ENCODE data around the gene IRF2. TPM values are rescaled to one million over a fixed set of nuclear protein-coding genes. Genes with fewer than 3 reads are reported as not detected.

Gene IRF2
- total and polyA plus RNA-seq, 2 donors (not counting 1 experiment from before 2014, with no cell fraction given), result 67.8 to 68.2 TPM

DNA sequence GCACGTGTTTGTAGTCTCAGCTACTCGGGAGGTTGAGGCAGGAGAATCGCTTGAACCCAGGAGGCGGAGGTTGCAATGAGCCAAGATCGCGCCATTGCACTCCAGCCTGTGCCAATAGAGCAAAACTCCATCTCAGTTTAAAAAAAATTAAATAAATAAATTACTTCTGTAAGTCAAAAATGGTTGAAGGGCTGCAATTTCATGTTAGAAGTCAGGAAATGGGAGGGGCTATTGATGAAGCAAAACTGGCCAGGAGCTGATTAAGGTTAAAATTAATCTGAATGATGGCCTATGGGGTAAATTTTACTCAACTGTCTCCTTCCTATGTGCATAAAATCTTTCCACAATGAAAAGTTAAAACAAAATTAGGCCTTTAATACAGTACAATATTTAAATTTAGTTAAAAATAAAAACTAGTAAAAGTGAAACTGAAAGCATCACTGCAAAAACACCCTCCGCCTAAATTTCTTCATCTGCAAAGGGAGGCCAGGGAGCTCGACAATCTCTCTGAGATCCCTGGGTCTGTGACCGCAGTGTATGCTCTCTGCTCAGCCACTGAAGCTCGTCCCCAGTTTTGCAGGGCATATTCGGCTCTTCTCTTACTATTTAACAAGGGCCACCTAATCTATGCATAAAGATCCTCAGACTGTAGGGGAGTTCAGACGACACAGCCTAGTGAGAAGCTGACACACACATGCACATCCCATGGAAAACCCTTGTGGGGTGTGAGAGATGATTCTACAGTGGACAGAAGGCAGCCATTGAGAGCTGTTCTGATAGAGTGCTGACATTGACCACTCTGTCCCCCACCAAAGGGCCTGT is 57.2 kb downstream of the IRF2 start:
- Histone ChIP-seq H3K79me2 (ENCODE audit: control insufficient read depth, insufficient read depth, low read length) (peaks cover 78% of the 10 kb centered on the region), H4K20me1 (ENCODE audit: control insufficient read depth, insufficient read depth, low read length, poor library complexity, severe bottlenecking) (peaks cover 13% of the 10 kb centered on the region), H3K27me3 (replicated peaks in 1 of 4; ENCODE audit: control extremely low read depth in 1 of 4, control insufficient read depth in 3 of 4, insufficient read depth in 4 of 4, low read length in 3 of 4) (no peaks in the 10 kb centered on the region), H3K4me1 (ENCODE audit: control insufficient read depth in 2 of 2, insufficient read depth in 2 of 2, low read length in 2 of 2) (peaks cover 43 to 56% of the 10 kb centered on the region in 2 donors), H3K36me3 (replicated peaks in 1 of 2; ENCODE audit: control extremely low read depth in 1 of 2, control insufficient read depth in 1 of 2, extremely low read depth in 1 of 2, insufficient read depth in 2 of 2, low read length in 1 of 2) (peaks cover 11 to 61% of the 10 kb centered on the region in 2 experiments), H3K27ac (ENCODE audit: low read length in 2 of 2) (peak overlapping the region; percentile 79 to 84), H3K4me3 (ENCODE audit: control extremely low read depth in 1 of 5, extremely low read depth in 1 of 5, insufficient read depth in 1 of 5, low read depth in 2 of 5, low read length in 4 of 5) (peak overlapping the region; percentile 12 to 55 (median 42)), H2AFZ (ENCODE audit: insufficient read depth, low read depth, low read length, poor library complexity, severe bottlenecking) (peak overlapping the region; percentile 57), H3K4me2 (replicated peaks; ENCODE audit: low read depth, low read length, poor library complexity, severe bottlenecking) (peak overlapping the region; percentile 83), H3K9ac (ENCODE audit: low read length) (peak overlapping the region; percentile 62), H3K9me3 (ENCODE audit: control extremely low read depth in 1 of 3, control insufficient read depth in 2 of 3, insufficient read depth in 1 of 3, low read length in 2 of 3) (no peaks in the 10 kb centered on the region)
- 3% methylated on average over 4 of the region's 12 CpGs for WGBS (ENCODE audit: insufficient coverage)
- Mint-ChIP-seq H3K4me3 (peak overlapping the region; percentile 83), H3K27me3 (no peaks in the 10 kb centered on the region), H3K27ac (peak overlapping the region; percentile 93), H3K9me3 (ENCODE audit: insufficient read depth) (no peaks in the 10 kb centered on the region), H3K4me1 (peaks cover 72% of the 10 kb centered on the region)
- DNase-seq, result peak; percentile 60
- intact Hi-C loops (cut with micrococcal nuclease), result loop anchor here (1.0 to 10.0 kb wide), 6 partner anchors 57 to 912 kb away; partner anchors contain the start of genes CENPU, ING2 and IRF2
- peak; percentile 53 for ATAC-seq (ENCODE audit: low read depth)
- CTCF ChIA-PET, result interaction anchor here (0.7 to 1.5 kb wide), 8 partner anchors 11 to 153 kb away, joined by 3 to 11 read pairs (median 4); no protein-coding TSS in a partner anchor
- TF ChIP-seq, protein P1, sequence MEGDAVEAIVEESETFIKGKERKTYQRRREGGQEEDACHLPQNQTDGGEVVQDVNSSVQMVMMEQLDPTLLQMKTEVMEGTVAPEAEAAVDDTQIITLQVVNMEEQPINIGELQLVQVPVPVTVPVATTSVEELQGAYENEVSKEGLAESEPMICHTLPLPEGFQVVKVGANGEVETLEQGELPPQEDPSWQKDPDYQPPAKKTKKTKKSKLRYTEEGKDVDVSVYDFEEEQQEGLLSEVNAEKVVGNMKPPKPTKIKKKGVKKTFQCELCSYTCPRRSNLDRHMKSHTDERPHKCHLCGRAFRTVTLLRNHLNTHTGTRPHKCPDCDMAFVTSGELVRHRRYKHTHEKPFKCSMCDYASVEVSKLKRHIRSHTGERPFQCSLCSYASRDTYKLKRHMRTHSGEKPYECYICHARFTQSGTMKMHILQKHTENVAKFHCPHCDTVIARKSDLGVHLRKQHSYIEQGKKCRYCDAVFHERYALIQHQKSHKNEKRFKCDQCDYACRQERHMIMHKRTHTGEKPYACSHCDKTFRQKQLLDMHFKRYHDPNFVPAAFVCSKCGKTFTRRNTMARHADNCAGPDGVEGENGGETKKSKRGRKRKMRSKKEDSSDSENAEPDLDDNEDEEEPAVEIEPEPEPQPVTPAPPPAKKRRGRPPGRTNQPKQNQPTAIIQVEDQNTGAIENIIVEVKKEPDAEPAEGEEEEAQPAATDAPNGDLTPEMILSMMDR (IDR thresholded peaks at IDR 0.05), result no peak
- TF ChIP-seq EZH2 (IDR thresholded peaks at IDR 0.05; ENCODE audit: borderline replicate concordance, insufficient read depth, low read depth, low read length, poor library complexity, severe bottlenecking), result no peak
- POLR2A ChIA-PET, result interaction anchor here (0.7 to 1.1 kb wide), 6 partner anchors 45 to 153 kb away, joined by 3 to 4 read pairs (median 3); partner anchors contain the start of gene IRF2

DNA sequence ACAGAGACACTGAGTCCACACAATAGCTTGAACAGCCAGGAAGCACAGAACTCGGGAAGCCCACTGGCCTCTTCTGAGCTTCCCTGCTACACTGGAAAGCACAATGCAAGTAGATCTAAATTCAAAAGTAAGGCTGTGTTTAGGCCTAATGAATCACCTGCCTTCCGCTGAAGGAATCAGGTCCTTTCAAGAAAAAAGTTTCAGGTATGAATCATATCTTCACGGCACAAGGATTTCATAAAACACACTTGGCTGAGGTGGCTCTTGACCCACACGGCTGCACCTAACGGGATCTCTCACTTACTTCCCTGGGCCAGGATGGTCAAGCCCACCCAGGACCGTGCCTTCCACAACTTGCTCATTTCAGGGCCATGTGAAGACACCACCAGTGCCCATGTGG is 59.3 kb downstream of the IRF2 start:
- no peak for DNase-seq
- Mint-ChIP-seq H3K9me3 (ENCODE audit: insufficient read depth) (no peaks in the 10 kb centered on the region), H3K27ac (peak overlapping the region; percentile 68), H3K4me3 (no peak overlapping the region), H3K27me3 (no peaks in the 10 kb centered on the region), H3K4me1 (peaks cover 61% of the 10 kb centered on the region)
- no peak for TF ChIP-seq EZH2 (IDR thresholded peaks at IDR 0.05; ENCODE audit: borderline replicate concordance, insufficient read depth, low read depth, low read length, poor library complexity, severe bottlenecking)
- TF ChIP-seq, protein P1 (IDR thresholded peaks at IDR 0.05), result no peak
- intact Hi-C loops (cut with micrococcal nuclease), result loop anchor here (5.0 to 10.0 kb wide), 3 partner anchors 128 to 910 kb away; partner anchors contain the start of genes CENPU and ING2
- Histone ChIP-seq H3K9me3 (ENCODE audit: control extremely low read depth in 1 of 3, control insufficient read depth in 2 of 3, insufficient read depth in 1 of 3, low read length in 2 of 3) (no peaks in the 10 kb centered on the region), H3K4me1 (ENCODE audit: control insufficient read depth in 2 of 2, insufficient read depth in 2 of 2, low read length in 2 of 2) (peaks cover 27 to 40% of the 10 kb centered on the region in 2 donors), H2AFZ (ENCODE audit: insufficient read depth, low read depth, low read length, poor library complexity, severe bottlenecking) (no peak overlapping the region), H3K27ac (ENCODE audit: low read length in 2 of 2) (no peak overlapping the region), H3K27me3 (replicated peaks in 1 of 4; ENCODE audit: control extremely low read depth in 1 of 4, control insufficient read depth in 3 of 4, insufficient read depth in 4 of 4, low read length in 3 of 4) (no peaks in the 10 kb centered on the region), H3K9ac (ENCODE audit: low read length) (no peak overlapping the region), H3K36me3 (replicated peaks in 1 of 2; ENCODE audit: control extremely low read depth in 1 of 2, control insufficient read depth in 1 of 2, extremely low read depth in 1 of 2, insufficient read depth in 2 of 2, low read length in 1 of 2) (peaks cover 6 to 63% of the 10 kb centered on the region in 2 experiments), H3K4me2 (replicated peaks; ENCODE audit: low read depth, low read length, poor library complexity, severe bottlenecking) (no peak overlapping the region), H4K20me1 (ENCODE audit: control insufficient read depth, insufficient read depth, low read length, poor library complexity, severe bottlenecking) (peaks cover 4% of the 10 kb centered on the region), H3K79me2 (ENCODE audit: control insufficient read depth, insufficient read depth, low read length) (peaks cover 57% of the 10 kb centered on the region), H3K4me3 (ENCODE audit: control extremely low read depth in 1 of 5, extremely low read depth in 1 of 5, insufficient read depth in 1 of 5, low read depth in 2 of 5, low read length in 4 of 5) (no peak overlapping the region)
- no peak for ATAC-seq (ENCODE audit: low read depth)
- ChIA-PET CTCF (interaction anchor here (0.9 to 1.4 kb wide), 2 partner anchors 47 to 127 kb away, joined by 3 read pairs; no protein-coding TSS in a partner anchor), POLR2A (no interaction called here)
- WGBS (ENCODE audit: insufficient coverage), result 91% methylated on average over 6 of the region's 6 CpGs
